ENCODE measurements around the gene ACYP2.

GRCh38 chr2:54149638-54150441, 34.4 kb downstream of the ACYP2 start:
- TF ChIP-seq CTCF (conservative IDR thresholded peaks at IDR 0.05; ENCODE audit: low read length) = no peak
- TF ChIP-seq EZH2phosphoT487 (IDR thresholded peaks at IDR 0.05; ENCODE audit: borderline replicate concordance) = no peak
